Suppressor macrophage (primary cell): ENCODE data around the gene IRF9.
"Not testable (repeated sequence)": the region's sequence is repeated elsewhere in the genome, so short reads cannot be mapped to it uniquely, and the experiment has no call there.

Experiments
- DNase-seq, 4 experiments: peaks; one replicate each; pipeline ENCODE4 v3.0.0-alpha.2; 2020 to 2022

The IRF9 gene

DNA sequence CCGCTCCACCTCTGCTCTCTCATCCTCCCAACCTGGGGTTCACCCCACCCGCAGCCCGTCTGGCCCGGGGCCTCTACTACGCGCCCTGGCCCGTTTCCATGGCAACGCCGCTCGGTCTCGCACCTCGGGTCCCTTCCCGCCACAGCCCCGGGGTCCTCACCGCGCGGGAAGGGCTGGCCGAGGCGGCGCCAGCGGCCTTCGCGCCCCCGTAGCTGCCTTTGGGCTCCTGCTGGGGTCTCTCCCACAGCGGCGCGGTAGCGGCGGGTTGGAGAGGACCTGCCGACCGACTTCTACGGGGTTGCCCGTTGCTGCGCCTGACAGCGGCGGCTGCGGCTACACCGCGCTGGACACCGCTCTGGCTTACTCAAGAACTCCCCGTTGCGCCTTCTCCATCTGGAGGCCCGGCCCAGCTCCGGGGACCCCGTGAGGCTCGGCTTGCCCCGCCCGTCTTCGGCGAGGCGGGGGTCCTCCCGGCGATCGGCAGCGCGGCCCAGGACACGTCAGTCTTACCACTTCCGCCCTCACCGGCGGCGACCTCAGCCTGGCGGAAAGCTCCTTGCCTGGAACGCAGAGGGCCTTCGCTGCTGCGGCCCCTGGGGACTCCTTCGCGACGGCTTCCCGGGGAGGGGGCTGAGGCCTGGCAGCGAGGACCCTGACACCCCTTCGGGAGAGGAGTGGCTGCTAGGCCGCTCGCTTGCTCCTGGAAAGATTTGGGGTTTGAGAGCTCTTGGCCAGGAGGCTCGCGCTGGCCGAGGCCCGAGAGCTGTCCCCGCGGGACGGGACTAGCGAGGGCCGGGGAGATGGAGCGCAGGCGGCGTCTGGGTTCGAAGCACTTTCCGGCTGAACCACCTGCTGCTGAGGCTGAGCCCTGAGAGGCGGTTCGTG lies 34.4 kb downstream of the IRF9 start, which contains the start of gene TM9SF1:
TSS of gene TM9SF1 (minus strand) at position 256 of the 885 bp plus-strand sequence. CDS start 422 bp downstream, outside the sequence.
- peak; percentile 88 to 94 (median 93) for DNase-seq

DNA sequence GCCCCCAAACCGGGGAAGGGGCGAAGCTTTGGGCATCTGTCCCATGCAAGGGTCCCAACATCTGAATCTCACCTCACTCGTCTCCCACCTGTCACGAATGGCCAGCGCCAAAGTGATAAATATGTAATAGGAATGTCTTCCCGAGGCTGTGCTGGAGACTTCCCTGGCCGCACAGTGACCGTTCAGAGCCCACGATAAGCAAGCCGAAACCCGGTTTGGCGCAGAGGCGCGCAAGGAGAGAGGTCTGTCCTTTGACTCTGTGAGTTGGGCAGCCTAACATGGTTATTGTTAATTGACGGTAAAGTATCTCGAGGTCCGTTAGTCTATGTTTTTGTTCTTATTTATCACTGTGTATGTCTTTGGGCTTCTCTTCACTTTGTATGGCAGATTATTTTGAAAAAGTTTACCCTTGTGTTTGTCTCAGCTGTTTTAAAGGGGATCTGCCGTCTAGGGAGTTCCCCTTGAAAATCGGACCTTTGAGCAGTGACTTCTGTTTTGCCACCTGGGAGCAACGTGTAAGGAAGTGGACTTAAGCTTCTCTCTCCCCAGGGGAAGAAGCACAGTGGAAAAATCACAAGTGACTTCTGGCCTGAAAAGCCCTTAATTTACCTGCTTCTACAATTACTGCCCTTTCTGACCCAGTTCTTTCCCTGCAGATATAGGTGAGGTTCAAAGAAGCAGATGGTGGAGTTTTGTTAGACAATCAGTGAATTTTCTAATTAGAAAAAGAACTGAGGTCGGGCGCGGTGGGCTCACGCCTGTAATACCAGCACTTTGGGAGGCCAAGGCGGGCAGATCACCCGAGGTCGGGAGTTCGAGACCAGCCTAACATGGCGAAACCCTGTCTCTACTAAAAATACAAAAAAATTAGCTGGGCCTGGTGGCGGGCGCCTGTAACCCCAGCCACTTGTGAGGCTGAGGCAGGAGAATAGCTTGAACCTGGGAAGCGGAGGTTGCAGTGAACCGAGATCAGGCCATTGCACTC lies 35.3 kb downstream of the IRF9 start:
- peak; percentile 32 to 57 (median 54) for DNase-seq

DNA sequence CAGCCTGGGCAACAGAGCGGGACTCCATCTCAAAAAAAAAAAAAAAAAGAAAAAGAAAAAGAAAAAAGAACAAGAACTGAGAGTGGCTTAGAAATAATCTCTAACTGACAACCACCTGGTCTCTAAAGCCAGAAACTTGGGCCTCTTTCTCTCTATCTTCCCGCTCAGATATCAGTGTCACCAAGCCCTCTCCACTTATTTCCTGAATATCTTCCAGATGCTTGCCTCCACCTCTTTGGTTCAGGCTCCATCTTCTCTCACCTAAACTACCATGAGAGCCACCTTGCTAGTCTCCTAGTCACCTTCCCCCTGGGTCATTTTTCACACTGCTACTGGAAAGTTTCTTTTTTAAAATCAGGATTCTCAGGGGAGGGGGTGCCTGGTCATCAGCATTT lies 36.0 kb downstream of the IRF9 start:
- no peak for DNase-seq

DNA sequence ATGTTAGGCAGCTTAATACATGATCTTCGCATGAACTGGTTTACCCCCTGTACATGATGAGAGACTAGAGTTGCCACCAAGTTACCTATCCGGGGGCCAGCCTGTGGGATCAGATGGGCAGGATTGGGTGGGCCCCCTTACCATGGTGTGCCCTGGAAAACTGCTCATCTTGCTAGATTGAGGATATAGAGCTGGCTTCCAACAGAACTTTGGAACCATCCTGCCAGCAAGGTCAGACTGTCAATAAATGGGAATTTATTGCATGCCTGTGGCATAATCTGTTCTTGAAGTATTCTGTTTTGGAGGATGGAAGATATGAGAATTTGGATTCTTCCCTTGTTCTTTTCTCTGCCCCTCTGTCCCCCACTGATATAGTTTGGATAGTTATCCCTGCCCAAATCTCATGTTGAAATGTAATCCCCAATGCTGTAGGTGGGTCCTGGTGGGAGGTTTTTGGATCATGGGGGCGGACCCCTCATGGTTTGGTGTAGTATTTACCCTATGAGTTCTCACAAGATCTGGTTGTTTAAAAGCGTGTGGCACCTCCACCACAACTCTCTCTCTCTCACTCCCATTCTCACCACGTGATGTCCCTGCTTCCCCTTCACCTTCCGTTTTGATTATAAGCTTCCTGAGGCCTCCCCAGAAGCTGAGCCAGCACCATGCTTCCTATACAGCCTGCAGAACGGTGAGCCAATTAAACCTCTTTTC lies 37.9 kb downstream of the IRF9 start:
- no peak for DNase-seq

DNA sequence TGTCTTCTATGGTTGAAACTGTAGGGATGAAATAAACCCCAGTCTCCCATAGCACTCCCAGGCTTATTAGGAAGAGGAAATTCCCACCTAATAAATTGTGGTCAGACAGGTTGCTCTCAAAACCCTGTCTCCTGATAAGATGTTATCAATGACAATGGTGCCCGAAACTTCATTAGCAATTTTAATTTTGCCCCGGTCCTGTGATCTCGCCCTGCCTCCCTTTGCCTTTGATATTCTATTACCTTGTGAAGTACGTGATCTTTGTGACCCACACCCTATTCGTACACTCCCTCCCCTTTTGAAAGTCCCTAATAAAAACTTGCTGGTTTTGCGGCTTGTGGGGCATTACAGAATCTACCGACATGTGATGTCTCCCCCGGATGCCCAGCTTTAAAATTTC lies 41.5 kb downstream of the IRF9 start:
- DNase-seq: not testable (repeated sequence)

DNA sequence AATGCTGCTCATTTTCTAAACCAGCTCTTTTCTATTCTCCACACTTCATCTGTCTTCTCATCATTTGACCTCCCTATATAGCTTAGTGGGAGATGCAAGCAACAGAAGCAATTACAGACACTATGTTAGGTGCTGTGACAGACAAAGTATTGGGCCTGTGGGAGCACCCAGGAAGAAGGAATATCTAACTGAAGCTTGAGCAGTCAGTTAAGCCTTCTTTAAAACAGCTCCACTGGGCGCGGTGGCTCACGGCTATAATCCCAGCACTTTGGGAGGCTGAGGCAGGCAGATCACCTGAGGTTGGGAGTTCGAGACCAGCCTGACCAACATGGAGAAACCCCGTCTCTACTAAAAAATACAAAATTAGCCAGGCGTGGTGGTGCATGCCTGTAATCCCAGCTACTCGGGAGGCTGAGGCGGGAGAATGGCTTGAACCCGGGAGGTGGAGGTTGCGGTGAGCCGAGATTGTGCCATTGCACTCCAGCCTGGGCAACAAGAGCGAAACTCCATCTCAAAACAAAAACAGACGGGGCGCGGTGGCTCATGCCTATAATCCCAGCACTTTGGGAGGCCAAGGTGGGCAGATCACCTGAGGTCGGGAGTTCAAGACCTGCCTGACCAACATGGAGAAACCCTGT lies 42.3 kb downstream of the IRF9 start:
- DNase-seq: not testable (repeated sequence)

DNA sequence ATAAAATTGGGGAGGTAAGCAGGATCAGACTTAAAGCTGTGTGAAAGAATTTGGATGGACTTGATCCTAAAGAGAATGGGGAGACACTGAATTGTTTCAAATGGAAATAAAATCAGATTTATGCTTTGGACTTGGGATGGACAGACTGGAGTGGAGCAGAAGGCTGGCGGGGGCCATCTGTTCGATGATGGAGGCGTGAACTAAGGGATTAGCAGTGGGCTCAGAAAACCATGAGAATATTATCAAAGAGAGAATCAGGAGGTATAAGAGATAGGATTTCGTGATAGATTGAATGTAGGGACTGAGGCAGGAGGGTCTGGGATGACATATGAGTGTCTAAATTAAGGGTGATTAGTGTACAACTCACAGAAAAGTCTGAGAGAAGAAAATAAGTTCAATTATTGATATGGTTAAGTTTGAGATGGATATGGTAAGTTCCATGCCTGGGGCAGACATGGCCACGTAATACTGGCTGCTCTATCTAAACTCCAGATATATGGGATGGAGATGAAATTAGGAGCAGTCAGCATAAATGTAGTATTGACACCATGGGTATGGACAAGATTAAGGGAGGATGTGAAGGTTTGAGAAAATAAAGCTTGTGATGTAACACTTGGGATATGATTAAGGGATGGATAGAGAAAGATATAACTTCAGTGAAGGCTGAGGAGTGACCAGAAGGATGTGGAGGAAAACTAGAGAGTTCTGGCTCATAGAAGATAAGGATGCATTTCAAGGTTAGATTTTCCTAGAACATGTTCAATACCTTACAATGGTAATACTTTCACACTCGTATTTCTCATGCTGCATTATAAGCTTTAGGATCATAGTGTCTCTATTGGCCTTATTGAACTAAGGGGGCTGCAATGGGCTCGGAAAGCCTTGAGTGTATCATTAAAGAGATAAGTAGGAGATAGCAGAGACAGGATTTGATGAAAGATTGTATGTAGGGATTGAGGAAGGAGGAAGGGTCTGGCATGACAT lies 43.4 kb downstream of the IRF9 start:
- no peak for DNase-seq

DNA sequence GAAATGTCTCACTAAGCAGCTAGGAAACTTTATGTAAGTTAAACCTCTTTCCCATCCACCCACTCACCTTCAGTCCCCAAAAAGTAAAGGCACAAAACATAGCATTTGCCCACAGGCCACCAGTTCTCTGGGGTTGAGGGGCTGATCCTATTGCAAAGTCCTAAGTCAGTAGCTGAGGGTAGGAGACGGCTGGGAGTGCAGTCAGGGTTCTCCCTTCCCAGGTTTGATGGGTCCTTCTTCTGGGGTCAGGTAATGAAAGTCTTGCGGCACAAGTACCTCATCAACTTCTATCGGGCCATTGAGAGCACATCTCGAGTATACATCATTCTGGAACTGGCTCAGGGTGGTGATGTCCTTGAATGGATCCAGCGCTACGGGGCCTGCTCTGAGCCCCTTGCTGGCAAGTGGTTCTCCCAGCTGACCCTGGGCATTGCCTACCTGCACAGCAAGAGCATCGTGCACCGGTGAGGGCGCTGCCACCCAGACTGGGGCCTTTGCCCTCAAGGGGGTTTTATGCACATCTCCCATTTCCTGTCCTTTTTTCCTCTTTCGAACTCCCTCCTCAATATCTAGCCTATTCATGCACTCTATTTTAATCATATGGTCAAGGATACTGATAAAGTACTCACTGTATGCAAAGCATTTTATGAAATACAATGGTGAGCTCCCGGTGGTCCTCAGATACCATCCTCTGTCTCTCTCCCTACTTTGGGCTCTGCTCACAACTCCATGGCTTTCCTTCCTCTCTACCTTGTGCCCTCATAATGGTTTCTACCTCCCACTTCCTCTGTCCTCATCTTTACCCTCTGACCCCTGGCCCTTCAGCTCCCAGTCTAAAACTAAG lies 45.4 kb downstream of the IRF9 start:
- DNase-seq: no peak

DNA sequence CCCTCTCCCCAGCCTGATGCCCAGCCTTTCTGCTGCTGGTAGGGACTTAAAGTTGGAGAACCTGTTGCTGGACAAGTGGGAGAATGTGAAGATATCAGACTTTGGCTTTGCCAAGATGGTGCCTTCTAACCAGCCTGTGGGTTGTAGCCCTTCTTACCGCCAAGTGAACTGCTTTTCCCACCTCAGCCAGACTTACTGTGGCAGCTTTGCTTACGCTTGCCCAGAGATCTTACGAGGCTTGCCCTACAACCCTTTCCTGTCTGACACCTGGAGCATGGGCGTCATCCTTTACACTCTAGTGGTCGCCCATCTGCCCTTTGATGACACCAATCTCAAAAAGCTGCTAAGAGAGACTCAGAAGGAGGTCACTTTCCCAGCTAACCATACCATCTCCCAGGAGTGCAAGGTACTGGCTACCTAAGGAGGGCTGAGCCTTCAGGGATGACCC lies 46.1 kb downstream of the IRF9 start:
- no peak for DNase-seq

DNA sequence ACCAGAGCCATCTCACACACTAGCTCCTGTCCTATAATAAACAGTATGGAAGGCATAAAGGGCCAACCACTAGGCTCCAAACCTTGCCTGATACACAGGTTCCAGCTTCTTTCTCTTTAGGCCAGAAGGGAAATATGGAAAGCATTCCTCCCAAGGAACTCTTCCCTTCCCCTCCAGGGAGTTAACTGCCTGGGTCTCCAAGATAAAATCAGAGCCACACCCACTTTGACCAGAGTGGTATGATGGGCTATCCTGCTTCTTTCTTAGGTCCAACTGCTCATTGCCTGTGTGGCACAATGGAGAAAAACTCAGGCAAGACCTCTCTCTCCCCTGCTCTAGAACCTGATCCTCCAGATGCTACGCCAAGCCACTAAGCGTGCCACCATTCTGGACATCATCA lies 46.6 kb downstream of the IRF9 start:
- no peak for DNase-seq

DNA sequence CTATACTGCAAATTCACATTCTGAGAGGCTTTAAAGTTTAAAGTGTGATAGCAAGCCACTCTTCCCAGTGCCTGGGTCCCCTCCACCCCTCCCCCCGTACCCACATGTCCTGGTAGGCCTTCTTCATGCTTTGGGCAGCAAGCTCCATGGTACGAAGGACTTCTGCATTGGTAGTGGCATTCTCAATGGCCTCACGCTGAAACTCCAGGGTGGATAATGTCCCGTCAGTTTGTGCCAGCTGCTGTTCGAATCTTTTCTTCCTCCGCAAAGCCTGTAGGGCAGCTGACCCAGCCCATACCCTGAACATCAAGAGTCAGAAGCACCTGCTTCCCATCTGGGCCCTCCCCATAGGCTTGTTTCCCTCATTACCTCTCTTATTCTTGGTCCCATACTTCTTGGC lies 50.2 kb downstream of the IRF9 start:
- DNase-seq: no peak

DNA sequence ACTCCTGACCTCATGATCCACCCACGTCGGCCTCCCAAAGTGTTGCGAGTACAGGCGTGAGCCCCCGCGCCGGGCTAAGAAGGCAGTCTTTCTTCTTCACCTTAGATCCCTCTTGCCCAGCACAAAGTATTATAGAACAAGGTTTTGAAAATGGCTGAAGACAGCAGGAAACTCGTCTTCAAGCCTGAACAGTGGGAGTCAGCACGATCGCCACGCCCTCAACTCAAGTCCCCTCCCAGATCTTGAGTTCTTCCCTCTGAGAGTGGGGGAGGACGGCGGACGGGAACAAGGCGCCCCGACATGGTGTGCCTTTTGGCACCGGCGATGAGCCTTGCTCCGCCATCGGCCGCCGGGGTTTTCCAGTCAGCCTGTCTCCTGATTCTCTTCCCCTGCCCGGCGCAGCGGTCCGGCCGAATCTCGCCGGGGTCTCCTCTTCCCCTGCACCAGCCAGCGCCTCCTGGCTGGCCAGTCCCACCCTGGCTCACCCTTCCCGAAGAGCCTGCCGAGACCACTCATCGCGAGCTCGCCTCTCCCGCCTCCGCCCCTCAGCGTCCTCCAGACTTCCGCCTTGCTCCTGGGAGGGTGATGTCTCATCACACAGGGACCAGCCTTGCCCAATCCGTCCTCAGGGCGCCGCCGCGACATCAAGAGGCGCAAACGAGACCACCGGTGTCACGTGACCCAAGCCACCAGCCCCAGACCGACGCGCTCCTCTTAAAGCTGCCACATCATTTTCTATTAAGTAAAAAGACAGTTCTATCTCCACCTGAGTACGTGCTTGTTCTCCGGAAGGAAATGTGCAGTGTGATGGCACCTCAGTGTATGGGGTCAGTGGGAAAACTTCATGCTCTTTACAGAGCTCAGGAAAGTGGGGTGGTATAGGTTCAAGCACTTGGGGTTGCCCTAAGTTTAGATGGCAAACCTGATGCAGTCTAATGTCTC lies 52.1 kb downstream of the IRF9 start, which contains the start of gene CHMP4A:
TSS of gene CHMP4A (minus strand) at position 565 of the 942 bp plus-strand sequence. CDS start at position 516, 49 bp downstream.
- DNase-seq: peak; percentile 98 to 99 (median 99)

DNA sequence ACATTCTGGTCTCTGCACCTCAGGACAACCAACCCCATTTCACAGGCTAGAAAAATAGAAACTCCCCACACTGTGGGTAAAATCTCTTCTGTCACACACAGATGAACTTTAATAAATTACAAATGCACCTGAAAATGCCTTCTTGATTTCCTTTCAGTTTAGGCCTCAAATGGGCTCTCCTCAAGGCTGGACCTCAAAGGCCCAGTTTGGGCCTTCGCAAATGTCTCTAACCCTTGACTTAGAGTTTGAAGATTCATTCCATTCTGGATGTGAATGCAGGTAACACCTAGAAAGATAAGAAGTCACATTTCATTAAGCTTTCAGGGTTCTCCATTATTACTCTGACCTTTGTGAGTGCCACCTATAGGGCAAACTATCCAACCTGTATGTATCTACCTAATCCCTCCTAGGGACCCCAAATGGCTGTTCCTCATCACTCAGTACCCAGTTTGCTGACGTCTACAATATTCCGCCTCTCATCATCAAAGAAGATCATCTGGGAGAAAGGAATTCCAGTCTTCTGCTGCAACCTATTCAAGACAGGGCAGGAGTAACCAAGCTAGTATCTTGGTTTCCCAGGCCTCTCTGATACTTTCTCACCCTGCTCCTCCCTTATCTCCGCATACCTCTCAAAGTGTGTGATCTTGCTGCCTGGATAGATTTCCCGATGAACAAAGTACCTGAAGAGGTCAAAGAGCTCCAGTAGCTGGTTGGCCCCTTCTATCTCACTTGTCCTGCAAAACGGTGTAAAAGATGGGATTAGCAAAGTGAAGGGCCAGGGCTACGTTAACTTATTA lies 53.0 kb downstream of the IRF9 start:
- DNase-seq: no peak

DNA sequence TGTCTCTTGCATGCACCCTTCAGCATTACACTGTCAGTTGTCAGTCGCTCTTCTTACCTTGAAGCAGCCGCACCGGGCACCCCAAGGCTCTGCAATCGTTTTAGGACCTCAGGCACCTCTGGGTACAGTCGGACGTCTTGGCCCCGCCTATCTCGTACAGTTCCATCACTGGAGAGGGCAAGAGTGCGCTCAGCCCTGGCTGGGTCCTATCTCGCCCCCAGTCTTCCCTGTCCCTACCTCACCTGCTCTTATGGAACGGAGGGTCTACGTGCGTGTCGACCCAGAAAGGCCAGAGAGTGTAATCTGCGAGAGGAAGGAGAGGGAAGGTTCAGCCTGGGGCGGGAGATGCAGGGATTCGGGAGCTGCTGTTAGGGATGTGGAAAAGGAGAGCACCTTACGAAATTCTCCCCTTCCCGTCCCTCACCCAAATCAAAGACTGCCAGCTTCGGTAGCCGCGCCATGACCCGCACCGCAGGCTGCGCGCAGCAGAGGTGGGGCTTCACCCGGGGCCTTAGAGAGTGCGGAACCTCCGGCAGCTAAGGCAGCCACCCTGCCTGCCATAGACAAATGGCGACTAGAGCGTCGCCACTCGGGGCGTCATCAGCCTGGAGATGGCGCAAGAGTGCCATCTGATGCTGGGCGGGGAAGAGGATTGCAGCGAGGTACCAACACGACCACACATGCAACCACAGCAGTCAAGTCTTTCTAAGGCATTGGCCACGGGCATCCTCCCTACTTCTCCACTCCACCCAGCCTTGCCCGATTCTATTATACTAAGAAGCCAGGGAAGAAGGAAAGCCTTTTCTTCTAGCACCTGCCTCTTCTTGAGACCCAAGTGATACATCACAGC lies 54.7 kb downstream of the IRF9 start, which contains the start of gene MDP1:
TSS of gene MDP1 (minus strand) at position 572 of the 850 bp plus-strand sequence. CDS start at position 461, 111 bp downstream.
- DNase-seq: peak; percentile 92 to 95 (median 94)
